Mesothelial cell of epicardium (in vitro differentiated cells): ENCODE data around the gene KLHDC9. TPM values are rescaled to one million over a fixed set of nuclear protein-coding genes. Genes with fewer than 3 reads are reported as not detected.

Experiments used
- DNase-seq, 2 experiments: peaks; one replicate each; pipeline ENCODE4 v3.0.0; 2021; ENCODE audit warnings: low spot score in 2 of 2; ENCODE audit not compliant: unreplicated experiment in 2 of 2
- H3K27ac Mint-ChIP-seq: 2 replicates; pipeline ENCODE4 v1.8.0; 2021; ENCODE audit warnings: mixed read lengths
- H3K27me3 Mint-ChIP-seq: 2 replicates; pipeline ENCODE4 v1.8.0; 2021; ENCODE audit warnings: low read depth, mixed read lengths
- H3K36me3 Mint-ChIP-seq: 2 replicates; pipeline ENCODE4 v1.8.0; 2021; ENCODE audit warnings: mixed read lengths
- H3K4me1 Mint-ChIP-seq: 2 replicates; pipeline ENCODE4 v1.8.0; 2021; ENCODE audit warnings: mixed read lengths
- H3K4me3 Mint-ChIP-seq: 2 replicates; pipeline ENCODE4 v1.8.0; 2021; ENCODE audit warnings: mild to moderate bottlenecking, moderate library complexity, mixed read lengths
- H3K9me3 Mint-ChIP-seq: 2 replicates; pipeline ENCODE4 v1.8.0; 2021; ENCODE audit warnings: mixed read lengths
- CTCF ChIP-seq: fragments of 200-600 bp; sonication (generic); IDR thresholded peaks from one replicate; pipeline ENCODE4 v1.5.0; 2021; ENCODE audit warnings: antibody characterized with exemption; ENCODE audit not compliant: unreplicated experiment
- total RNA-seq: library from RNA; stranded (reverse); gene quantifications from 3 replicates; pipeline ENCODE4 v1.2.1, GENCODE V29; 2021

KLHDC9 gene
- total RNA-seq, 1 donor from 2014 or later: 5.4 TPM

GRCh38 chr1:161137881-161138280, 39.7 kb downstream of the KLHDC9 start:
- H3K4me3 Mint-ChIP-seq: no peak overlapping the region
- peaks cover 4% of the 10 kb centered on the region for H3K36me3 Mint-ChIP-seq
- H3K27ac Mint-ChIP-seq: no peak overlapping the region
- DNase-seq: no peak
- TF ChIP-seq CTCF: no peak
- no peaks in the 10 kb centered on the region for H3K9me3 Mint-ChIP-seq
- no peaks in the 10 kb centered on the region for H3K27me3 Mint-ChIP-seq
- H3K4me1 Mint-ChIP-seq: peaks cover 19% of the 10 kb centered on the region

- Mint-ChIP-seq H3K27me3 (no peaks in the 10 kb centered on the region), H3K36me3 (peaks cover 4% of the 10 kb centered on the region), H3K27ac (peak overlapping the region; percentile 55), H3K4me3 (no peak overlapping the region), H3K4me1 (peaks cover 19% of the 10 kb centered on the region), H3K9me3 (no peaks in the 10 kb centered on the region)
- no peak for TF ChIP-seq CTCF
- no peak for DNase-seq
Observed at GRCh38 chr1:161138431-161138830, 40.3 kb downstream of the KLHDC9 start.

GRCh38 chr1:161139766-161140165, 41.6 kb downstream of the KLHDC9 start:
- DNase-seq: no peak
- Mint-ChIP-seq H3K4me1 (peaks cover 19% of the 10 kb centered on the region), H3K27me3 (no peaks in the 10 kb centered on the region), H3K9me3 (no peaks in the 10 kb centered on the region), H3K36me3 (peaks cover 4% of the 10 kb centered on the region), H3K27ac (no peak overlapping the region), H3K4me3 (no peak overlapping the region)
- TF ChIP-seq CTCF: peak; percentile 45

GRCh38 chr1:161140755-161141400, 42.7 kb downstream of the KLHDC9 start:
- H3K27me3 Mint-ChIP-seq: no peaks in the 10 kb centered on the region
- H3K27ac Mint-ChIP-seq: no peak overlapping the region
- peaks cover under 1% of the 10 kb centered on the region for H3K36me3 Mint-ChIP-seq
- TF ChIP-seq CTCF: no peak
- no peak overlapping the region for H3K4me3 Mint-ChIP-seq
- H3K9me3 Mint-ChIP-seq: no peaks in the 10 kb centered on the region
- H3K4me1 Mint-ChIP-seq: peaks cover 18% of the 10 kb centered on the region
- no peak for DNase-seq

GRCh38 chr1:161145832-161146231, 47.7 kb downstream of the KLHDC9 start:
- no peak overlapping the region for H3K4me3 Mint-ChIP-seq
- H3K27me3 Mint-ChIP-seq: no peaks in the 10 kb centered on the region
- no peak for TF ChIP-seq CTCF
- H3K27ac Mint-ChIP-seq: no peak overlapping the region
- no peaks in the 10 kb centered on the region for H3K36me3 Mint-ChIP-seq
- no peaks in the 10 kb centered on the region for H3K4me1 Mint-ChIP-seq
- H3K9me3 Mint-ChIP-seq: no peaks in the 10 kb centered on the region
- no peak for DNase-seq

Other genes with a start within 250 kb of the KLHDC9 start
- gene CD244, start 235.5 kb upstream of the KLHDC9 start, total RNA-seq: not detected in 3 replicates
- gene ITLN1, start 213.2 kb upstream of the KLHDC9 start, total RNA-seq: 0.63 to 0.73 TPM in 2 of 3 replicates, not detected in the other
- gene ITLN2, start 143.6 kb upstream of the KLHDC9 start, total RNA-seq: 0.41 to 0.80 TPM (median 0.72 TPM) in 3 replicates
- gene F11R, start 77.2 kb upstream of the KLHDC9 start, total RNA-seq: 114 to 132 TPM (median 122 TPM) in 3 replicates
- gene TSTD1, start 59.4 kb upstream of the KLHDC9 start, total RNA-seq: 53.2 to 60.3 TPM (median 53.7 TPM) in 3 replicates
- 66.4 to 68.0 TPM (median 66.6 TPM) in 3 replicates for gene USF1, start 52.4 kb upstream of the KLHDC9 start, total RNA-seq
- gene ARHGAP30, start 28.5 kb upstream of the KLHDC9 start, total RNA-seq: 1.4 to 1.9 TPM (median 1.6 TPM) in 3 replicates
- 29.9 to 31.5 TPM (median 30.6 TPM) in 3 replicates for gene NECTIN4, start 8.8 kb upstream of the KLHDC9 start, total RNA-seq
- gene PFDN2, start 19.7 kb downstream of the KLHDC9 start, total RNA-seq: 49.7 to 53.2 TPM (median 50.8 TPM) in 3 replicates
- gene NIT1, start 19.7 kb downstream of the KLHDC9 start, total RNA-seq: 35.3 to 37.7 TPM (median 35.9 TPM) in 3 replicates
- 43.7 to 45.0 TPM (median 44.4 TPM) in 3 replicates for gene DEDD, start 34.3 kb downstream of the KLHDC9 start, total RNA-seq
- gene UFC1, start 55.6 kb downstream of the KLHDC9 start, total RNA-seq: 86.2 to 90.2 TPM (median 88.7 TPM) in 3 replicates
- 42.6 to 48.4 TPM (median 47.4 TPM) in 3 replicates for gene USP21, start 61.1 kb downstream of the KLHDC9 start, total RNA-seq
- 48.9 to 49.7 TPM (median 49.0 TPM) in 3 replicates for gene PPOX, start 68.1 kb downstream of the KLHDC9 start, total RNA-seq
- gene B4GALT3, start 79.1 kb downstream of the KLHDC9 start, total RNA-seq: 38.0 to 43.0 TPM (median 40.5 TPM) in 3 replicates
- 6.8 to 9.9 TPM (median 9.2 TPM) in 3 replicates for gene ADAMTS4, start 100.7 kb downstream of the KLHDC9 start, total RNA-seq
- gene NDUFS2, start 104.0 kb downstream of the KLHDC9 start, total RNA-seq: 70.1 to 72.0 TPM (median 70.8 TPM) in 3 replicates
- 0.40 to 1.8 TPM (median 1.3 TPM) in 3 replicates for gene FCER1G, start 116.9 kb downstream of the KLHDC9 start, total RNA-seq
- gene APOA2, start 125.3 kb downstream of the KLHDC9 start, total RNA-seq: not detected in 3 replicates
- 8.5 to 9.3 TPM (median 9.3 TPM) in 3 replicates for gene TOMM40L, start 127.7 kb downstream of the KLHDC9 start, total RNA-seq
- gene NR1I3, start 139.8 kb downstream of the KLHDC9 start, total RNA-seq: not detected in 3 replicates
- gene PCP4L1, start 160.4 kb downstream of the KLHDC9 start, total RNA-seq: 0.25 TPM in 1 of 3 replicates, not detected in the others
- gene MPZ, start 211.6 kb downstream of the KLHDC9 start, total RNA-seq: 1.3 to 1.4 TPM (median 1.3 TPM) in 3 replicates
- 141 to 147 TPM (median 145 TPM) in 3 replicates for gene SDHC, start 216.0 kb downstream of the KLHDC9 start, total RNA-seq